ENCODE measurements around the gene BID. TPM values are rescaled to one million over a fixed set of nuclear protein-coding genes. Genes with fewer than 3 reads are reported as not detected.
"Not testable (repeated sequence)": the region's sequence is repeated elsewhere in the genome, so short reads cannot be mapped to it uniquely, and the experiment has no call there.

Gene BID
- polyA plus RNA-seq, 3 donors = 15.5 to 18.1 (median 17.5) TPM

- DNase-seq (ENCODE audit: low read depth in 3 of 3, low spot score in 2 of 3) = no peak
Observed at GRCh38 chr22:17705951-17706900, 68.0 kb downstream of the BID start.

DNA sequence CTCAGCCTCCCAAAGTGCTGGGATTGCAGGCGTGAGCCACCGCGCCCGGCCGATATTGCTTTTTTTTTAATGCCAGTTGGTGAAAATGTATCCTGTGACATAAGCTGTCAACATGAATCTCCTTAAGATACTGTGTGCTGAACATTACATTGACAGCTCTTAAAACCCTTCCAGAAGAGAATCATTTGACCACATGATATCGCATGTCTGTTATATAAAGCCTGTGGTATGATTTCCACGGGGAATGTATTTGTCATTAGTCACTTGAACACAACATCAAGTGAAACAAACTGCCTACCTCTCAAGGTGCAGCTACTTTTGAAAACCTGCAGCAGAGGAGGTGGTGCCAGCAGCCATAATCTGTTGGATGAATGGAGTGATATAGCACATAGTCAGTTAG, 68.7 kb downstream of the BID start:
- DNase-seq (ENCODE audit: low read depth in 3 of 3, low spot score in 2 of 3) = no peak

GRCh38 chr22:17703811-17704210, 70.5 kb downstream of the BID start:
- no peak for DNase-seq (ENCODE audit: low read depth in 3 of 3, low spot score in 2 of 3)

GRCh38 chr22:17700778-17701177, 73.5 kb downstream of the BID start:
- no peak for DNase-seq (ENCODE audit: low read depth in 3 of 3, low spot score in 2 of 3)

- DNase-seq (ENCODE audit: low read depth in 3 of 3, low spot score in 2 of 3) = no peak
Observed at GRCh38 chr22:17699696-17700340, 74.5 kb downstream of the BID start.

DNA sequence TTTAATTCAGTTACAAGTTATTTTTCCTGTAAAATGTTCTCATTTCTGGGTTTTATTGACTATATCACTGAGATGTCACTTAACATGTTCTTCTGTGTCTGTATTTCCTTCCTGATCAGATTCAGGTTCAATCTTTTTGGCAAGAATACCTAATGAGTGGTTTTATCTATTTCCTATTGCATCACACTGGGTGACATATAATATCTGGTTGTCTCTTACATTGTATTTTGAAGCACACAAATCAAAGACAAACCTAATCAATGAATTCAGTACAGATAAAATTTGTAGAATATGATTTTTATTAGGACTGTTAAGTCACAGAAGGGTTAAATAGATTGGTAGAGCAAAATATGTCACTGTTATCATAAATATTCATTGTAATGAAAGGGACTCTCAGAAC, 75.3 kb downstream of the BID start:
- DNase-seq (ENCODE audit: low read depth in 3 of 3, low spot score in 2 of 3) = no peak

GRCh38 chr22:17698276-17698675, 76.0 kb downstream of the BID start:
- DNase-seq (ENCODE audit: low read depth in 3 of 3, low spot score in 2 of 3) = not testable (repeated sequence)

DNA sequence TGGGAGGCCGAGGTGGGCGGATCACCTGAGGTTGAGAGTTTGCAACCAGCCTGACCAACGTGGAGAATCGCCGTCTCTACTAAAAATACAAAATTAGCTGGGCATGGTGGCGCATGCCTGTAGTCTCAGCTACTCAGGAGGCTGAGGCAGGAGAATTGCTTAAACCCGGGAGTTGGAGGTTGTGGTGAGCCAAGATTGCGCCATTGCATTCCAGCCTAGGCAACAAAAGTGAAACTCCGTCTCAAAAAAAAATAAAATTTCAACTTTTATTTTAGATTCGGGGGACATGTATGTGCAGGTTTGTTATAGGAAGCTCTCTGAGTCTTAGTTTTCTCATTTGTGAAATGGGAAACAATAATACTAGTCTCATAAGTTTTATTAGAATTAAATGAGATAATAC, 77.1 kb downstream of the BID start:
- not testable (repeated sequence) for DNase-seq (ENCODE audit: low read depth in 3 of 3, low spot score in 2 of 3)

GRCh38 chr22:17695986-17696385, 78.3 kb downstream of the BID start:
- no peak for DNase-seq (ENCODE audit: low read depth in 3 of 3, low spot score in 2 of 3)

DNA sequence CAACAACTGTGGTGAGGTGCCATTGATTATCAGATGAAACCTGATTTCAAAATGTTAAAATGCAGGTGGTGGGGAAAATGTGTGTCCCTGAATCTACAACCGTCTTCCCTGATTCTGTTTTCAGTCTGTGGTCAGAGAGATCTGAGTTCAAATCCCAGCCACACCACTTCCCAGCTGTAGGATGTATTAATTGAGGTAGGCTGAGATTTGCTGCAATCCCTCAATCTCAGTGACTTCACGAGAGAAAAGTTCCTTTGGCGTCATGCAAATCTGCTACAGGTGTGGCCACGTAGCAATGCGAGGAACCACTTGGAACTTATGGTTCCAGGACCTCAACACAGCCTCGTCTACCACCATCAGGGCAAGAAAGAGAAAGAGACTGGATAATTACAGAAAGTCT, 79.5 kb downstream of the BID start:
- DNase-seq (ENCODE audit: low read depth in 3 of 3, low spot score in 2 of 3) = no peak

GRCh38 chr22:17694193-17694592, 80.1 kb downstream of the BID start:
- DNase-seq (ENCODE audit: low read depth in 3 of 3, low spot score in 2 of 3) = no peak

DNA sequence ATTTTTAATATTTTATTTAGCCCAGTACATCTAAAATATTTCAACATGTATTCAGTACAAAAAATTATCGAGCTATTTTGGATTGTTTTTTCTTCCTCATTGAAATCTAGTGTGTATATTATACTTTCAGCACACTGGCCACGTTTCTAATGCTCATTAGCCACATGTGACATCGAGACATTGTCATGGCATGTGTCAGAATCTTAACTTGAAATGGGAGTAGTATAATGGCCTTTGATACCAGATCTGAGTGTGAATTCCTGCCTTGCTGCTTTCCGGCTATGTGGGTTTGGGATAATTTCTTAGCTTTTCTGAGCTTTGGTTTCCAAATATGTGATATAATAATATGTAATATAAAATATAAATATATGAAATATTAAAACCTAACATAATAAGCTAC, 81.4 kb downstream of the BID start:
- no peak for DNase-seq (ENCODE audit: low read depth in 3 of 3, low spot score in 2 of 3)

- DNase-seq (ENCODE audit: low read depth in 3 of 3, low spot score in 2 of 3) = no peak
Observed at GRCh38 chr22:17684245-17684644, 90.0 kb downstream of the BID start.

Other genes with a start within 250 kb of the BID start
- 1 to 10 TPM; 1.2 to 1.7 (median 1.6) TPM for gene SLC25A18, start 211.0 kb downstream of the BID start, polyA plus RNA-seq (ENCODE audit: insufficient read length in 3 of 3)
- gene ATP6V1E1, start 145.7 kb downstream of the BID start, polyA plus RNA-seq (ENCODE audit: insufficient read length in 3 of 3) = 100 to 1,000 TPM; 160 to 168 (median 164) TPM
- 10 to 100 TPM; 46.3 to 52.3 (median 49.2) TPM for gene BCL2L13, start 135.7 kb downstream of the BID start, polyA plus RNA-seq (ENCODE audit: insufficient read length in 3 of 3)